Measurements from ENCODE around the gene GRIP2. TPM values are rescaled to one million over a fixed set of nuclear protein-coding genes. Genes with fewer than 3 reads are reported as not detected.

The GRIP2 gene
- total and polyA plus RNA-seq, 3 experiments from 2014 or later: not detected

GRCh38 chr3:14541646-14542045, 1.5 kb upstream of the GRIP2 start:
- Mint-ChIP-seq H3K4me3 (no peak overlapping the region), H3K4me1 (no peaks in the 10 kb centered on the region), H3K9me3 (peaks cover 0 to 1% (median 0%) of the 10 kb centered on the region in 5 donors), H3K36me3 (no peaks in the 10 kb centered on the region), H3K27ac (no peak overlapping the region), H3K27me3 (peaks cover 8 to 17% of the 10 kb centered on the region in 2 donors)
- ChIA-PET POLR2A (no interaction called here), CTCF (no interaction called here)
- Histone ChIP-seq H3K9me3 (ENCODE audit: low read length) (no peaks in the 10 kb centered on the region), H3K36me3 (ENCODE audit: insufficient read depth, low read length) (no peaks in the 10 kb centered on the region), H3K27ac (ENCODE audit: low read depth, low read length) (no peak overlapping the region), H3K4me1 (ENCODE audit: insufficient read depth, low read length) (no peaks in the 10 kb centered on the region), H3K27me3 (ENCODE audit: insufficient read depth, low read length, poor library complexity, severe bottlenecking) (no peaks in the 10 kb centered on the region), H3K4me3 (ENCODE audit: low read length) (no peak overlapping the region)
- DNase-seq: peak in 1 of 5 donors; percentile 2

DNA sequence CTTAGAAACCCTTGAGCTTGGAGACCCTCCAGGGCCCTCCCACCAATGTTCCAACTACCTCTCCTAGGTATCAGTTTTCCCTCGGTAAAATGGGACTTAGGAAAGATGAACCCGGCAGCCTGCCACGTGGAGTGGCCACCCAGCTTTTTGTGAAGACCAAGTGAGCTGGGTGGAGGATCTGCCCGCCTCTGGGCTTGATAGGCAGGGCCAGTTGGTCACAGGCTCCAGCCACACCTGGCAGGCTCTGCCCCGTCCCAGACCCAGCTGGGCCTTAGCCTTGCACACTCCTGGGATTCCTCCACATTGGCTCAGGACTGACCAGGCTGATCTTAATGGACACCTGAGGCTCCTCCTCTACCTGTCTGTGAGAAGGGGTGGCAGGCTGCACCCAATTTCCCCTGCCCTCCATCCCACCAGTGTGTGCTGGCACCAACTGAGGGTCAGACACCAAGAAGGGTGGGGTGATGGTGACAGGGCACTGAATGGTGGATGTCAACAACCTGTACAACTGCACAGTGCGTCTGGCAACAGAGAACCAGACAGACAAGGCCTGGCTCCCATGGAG, 761 bp upstream of the GRIP2 start:
- no peak overlapping the region for H3K27ac ChIP-seq (ENCODE audit: low read depth, low read length)
- DNase-seq: peak in 1 of 5 donors; percentile 34
- no peaks in the 10 kb centered on the region for H3K36me3 ChIP-seq (ENCODE audit: insufficient read depth, low read length)
- H3K27me3 Mint-ChIP-seq: peaks cover 7 to 17% of the 10 kb centered on the region in 2 donors
- ChIA-PET CTCF (interaction anchor here (1.2 kb wide), 1 partner anchor 15 kb away, joined by 3 read pairs; no protein-coding TSS in a partner anchor), POLR2A (no interaction called here)
- no peaks in the 10 kb centered on the region for H3K27me3 ChIP-seq (ENCODE audit: insufficient read depth, low read length, poor library complexity, severe bottlenecking)
- H3K4me1 ChIP-seq (ENCODE audit: insufficient read depth, low read length): no peaks in the 10 kb centered on the region
- no peaks in the 10 kb centered on the region for H3K9me3 ChIP-seq (ENCODE audit: low read length)
- H3K36me3 Mint-ChIP-seq: no peaks in the 10 kb centered on the region
- no peaks in the 10 kb centered on the region for H3K4me1 Mint-ChIP-seq
- H3K4me3 ChIP-seq (ENCODE audit: low read length): no peak overlapping the region
- H3K4me3 Mint-ChIP-seq: no peak overlapping the region
- peaks cover 0 to 1% (median 0%) of the 10 kb centered on the region in 5 donors for H3K9me3 Mint-ChIP-seq
- H3K27ac Mint-ChIP-seq: peak overlapping the region in 1 of 8 donors; percentile 35

GRCh38 chr3:14539384-14539741, 779 bp downstream of the GRIP2 start:
- H3K9me3 ChIP-seq (ENCODE audit: low read length): no peaks in the 10 kb centered on the region
- H3K4me3 Mint-ChIP-seq: no peak overlapping the region
- no peak for DNase-seq
- H3K4me1 Mint-ChIP-seq: no peaks in the 10 kb centered on the region
- H3K4me3 ChIP-seq (ENCODE audit: low read length): no peak overlapping the region
- no peaks in the 10 kb centered on the region for H3K36me3 ChIP-seq (ENCODE audit: insufficient read depth, low read length)
- no peak overlapping the region for H3K27ac ChIP-seq (ENCODE audit: low read depth, low read length)
- CTCF ChIA-PET: interaction anchor here (1.8 kb wide), 1 partner anchor 8 kb away, joined by 7 read pairs; no protein-coding TSS in a partner anchor
- peaks cover 7 to 22% of the 10 kb centered on the region in 2 donors for H3K27me3 Mint-ChIP-seq
- no peak overlapping the region for H3K27ac Mint-ChIP-seq
- H3K27me3 ChIP-seq (ENCODE audit: insufficient read depth, low read length, poor library complexity, severe bottlenecking): no peaks in the 10 kb centered on the region
- POLR2A ChIA-PET: no interaction called here
- H3K36me3 Mint-ChIP-seq: no peaks in the 10 kb centered on the region
- H3K4me1 ChIP-seq (ENCODE audit: insufficient read depth, low read length): no peaks in the 10 kb centered on the region
- H3K9me3 Mint-ChIP-seq: no peaks in the 10 kb centered on the region

- H3K9me3 ChIP-seq (ENCODE audit: low read length): no peaks in the 10 kb centered on the region
- H3K36me3 ChIP-seq (ENCODE audit: insufficient read depth, low read length): no peaks in the 10 kb centered on the region
- Mint-ChIP-seq H3K36me3 (no peaks in the 10 kb centered on the region), H3K4me1 (no peaks in the 10 kb centered on the region), H3K27ac (no peak overlapping the region), H3K9me3 (no peaks in the 10 kb centered on the region), H3K27me3 (peaks cover 7 to 24% of the 10 kb centered on the region in 2 donors), H3K4me3 (no peak overlapping the region)
- ChIA-PET CTCF (interaction anchor here (0.9 to 1.8 kb wide), 3 partner anchors 9 to 29 kb away, joined by 3 to 7 read pairs (median 3); no protein-coding TSS in a partner anchor), POLR2A (no interaction called here)
- no peaks in the 10 kb centered on the region for H3K4me1 ChIP-seq (ENCODE audit: insufficient read depth, low read length)
- H3K4me3 ChIP-seq (ENCODE audit: low read length): no peak overlapping the region
- H3K27me3 ChIP-seq (ENCODE audit: insufficient read depth, low read length, poor library complexity, severe bottlenecking): no peaks in the 10 kb centered on the region
- DNase-seq: no peak
- H3K27ac ChIP-seq (ENCODE audit: low read depth, low read length): no peak overlapping the region
Observed at GRCh38 chr3:14538451-14539088, 1.6 kb downstream of the GRIP2 start.

- peaks cover 5 to 24% of the 10 kb centered on the region in 2 donors for H3K27me3 Mint-ChIP-seq
- H3K4me3 ChIP-seq (ENCODE audit: low read length): no peak overlapping the region
- no peaks in the 10 kb centered on the region for H3K4me1 Mint-ChIP-seq
- no peaks in the 10 kb centered on the region for H3K36me3 ChIP-seq (ENCODE audit: insufficient read depth, low read length)
- H3K9me3 ChIP-seq (ENCODE audit: low read length): no peaks in the 10 kb centered on the region
- H3K36me3 Mint-ChIP-seq: no peaks in the 10 kb centered on the region
- H3K9me3 Mint-ChIP-seq: no peaks in the 10 kb centered on the region
- H3K4me1 ChIP-seq (ENCODE audit: insufficient read depth, low read length): no peaks in the 10 kb centered on the region
- H3K27me3 ChIP-seq (ENCODE audit: insufficient read depth, low read length, poor library complexity, severe bottlenecking): no peaks in the 10 kb centered on the region
- DNase-seq: peak in 1 of 5 donors; percentile 12
- no peak overlapping the region for H3K27ac Mint-ChIP-seq
- no peak overlapping the region for H3K27ac ChIP-seq (ENCODE audit: low read depth, low read length)
- H3K4me3 Mint-ChIP-seq: no peak overlapping the region
- POLR2A ChIA-PET: no interaction called here
- CTCF ChIA-PET: interaction anchor here (0.9 to 1.8 kb wide), 3 partner anchors 8 to 28 kb away, joined by 3 to 7 read pairs (median 3); no protein-coding TSS in a partner anchor
Observed at GRCh38 chr3:14537590-14538450, 2.3 kb downstream of the GRIP2 start.

DNA sequence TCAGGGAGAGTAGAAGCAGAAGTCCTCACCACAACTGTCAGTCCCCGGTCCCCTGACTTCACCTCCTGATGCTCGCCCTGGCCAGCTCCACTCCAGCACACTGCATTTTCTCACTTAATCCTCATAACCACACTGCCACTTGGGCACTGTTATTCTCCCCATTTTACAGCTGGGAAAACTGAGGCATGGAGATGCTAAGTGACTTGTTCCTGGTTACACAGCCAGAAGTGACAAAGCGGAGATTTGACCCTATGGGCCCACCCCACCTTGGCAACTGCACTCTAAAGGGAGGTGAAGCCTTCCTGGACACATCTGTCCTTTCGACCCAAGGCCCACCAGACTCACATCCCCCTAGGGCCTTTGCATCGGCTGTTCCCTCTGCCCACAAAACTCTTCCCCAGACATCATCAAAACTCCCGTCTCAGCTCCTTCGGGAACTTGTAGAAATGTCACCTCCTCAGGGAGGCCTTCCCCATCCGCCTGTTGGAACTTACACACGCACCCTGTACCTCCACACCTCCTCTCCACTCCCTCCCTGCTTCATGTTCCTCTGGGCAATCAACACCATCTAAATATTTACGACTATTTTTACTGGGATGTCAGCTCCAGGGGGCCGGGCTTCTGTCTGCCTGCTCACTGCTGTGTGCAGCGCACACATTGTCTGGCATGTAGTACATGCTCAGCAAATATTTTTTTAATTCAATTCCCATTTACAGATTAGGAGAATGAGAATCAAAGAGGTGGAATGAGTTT, 3.1 kb downstream of the GRIP2 start:
- H3K4me1 Mint-ChIP-seq: no peaks in the 10 kb centered on the region
- CTCF ChIA-PET: no interaction called here
- H3K36me3 Mint-ChIP-seq: no peaks in the 10 kb centered on the region

DNA sequence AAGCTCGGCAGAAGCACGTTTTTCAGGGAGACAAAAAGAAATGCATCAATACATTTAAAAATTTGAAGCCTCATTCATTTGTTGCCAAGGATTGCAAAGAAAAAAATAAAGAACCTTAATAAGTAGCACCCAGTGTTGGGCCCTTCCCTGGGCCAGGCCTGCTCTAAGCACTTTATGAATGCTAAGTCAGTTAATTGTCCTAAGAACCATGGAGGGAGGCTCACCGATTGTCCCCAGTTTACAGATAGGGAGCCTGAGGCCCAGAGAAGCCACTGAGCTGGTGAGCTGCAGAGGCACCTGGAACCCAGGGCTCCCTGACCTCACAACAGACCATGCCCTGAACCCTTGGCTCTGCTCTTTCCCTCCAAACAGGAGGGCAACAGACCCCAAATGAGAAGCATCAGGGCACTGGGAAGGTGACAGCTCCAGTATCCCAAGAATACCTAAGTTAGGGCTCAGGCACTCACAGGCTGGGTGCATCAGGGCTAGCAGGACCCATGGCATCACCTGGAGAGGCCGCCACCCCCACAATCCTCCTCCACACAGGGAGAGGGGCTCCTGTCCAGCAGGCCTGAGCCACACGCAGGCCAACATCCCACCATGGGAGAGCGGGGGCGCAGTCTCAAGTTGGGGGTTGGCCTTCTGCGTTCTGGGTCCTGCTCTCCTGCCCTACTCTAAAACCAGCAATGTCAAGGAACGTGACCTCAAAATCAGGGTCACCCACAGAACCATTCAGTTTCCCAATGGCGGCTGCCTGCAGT, 3.9 kb downstream of the GRIP2 start:
- Mint-ChIP-seq H3K4me3 (no peak overlapping the region), H3K4me1 (no peaks in the 10 kb centered on the region)
- CTCF ChIA-PET: no interaction called here

More for the DNA sequence above, 3.1 kb downstream of the GRIP2 start:
- Histone ChIP-seq H3K4me1 (ENCODE audit: insufficient read depth, low read length) (no peaks in the 10 kb centered on the region), H3K4me3 (ENCODE audit: low read length) (no peak overlapping the region), H3K27ac (ENCODE audit: low read depth, low read length) (no peak overlapping the region), H3K36me3 (ENCODE audit: insufficient read depth, low read length) (no peaks in the 10 kb centered on the region), H3K27me3 (ENCODE audit: insufficient read depth, low read length, poor library complexity, severe bottlenecking) (no peaks in the 10 kb centered on the region), H3K9me3 (ENCODE audit: low read length) (no peaks in the 10 kb centered on the region)
- H3K27me3 Mint-ChIP-seq: peaks cover 3 to 19% of the 10 kb centered on the region in 2 donors
- DNase-seq: peak in 1 of 5 donors; percentile 13
- no peaks in the 10 kb centered on the region for H3K9me3 Mint-ChIP-seq
- H3K4me3 Mint-ChIP-seq: no peak overlapping the region
- peak overlapping the region in 1 of 8 donors; percentile 11 for H3K27ac Mint-ChIP-seq
- POLR2A ChIA-PET: no interaction called here

More for the DNA sequence above, 3.9 kb downstream of the GRIP2 start:
- Mint-ChIP-seq H3K36me3 (no peaks in the 10 kb centered on the region), H3K27ac (no peak overlapping the region), H3K27me3 (peaks cover 7 to 20% of the 10 kb centered on the region in 2 donors), H3K9me3 (no peaks in the 10 kb centered on the region)
- Histone ChIP-seq H3K36me3 (ENCODE audit: insufficient read depth, low read length) (no peaks in the 10 kb centered on the region), H3K27me3 (ENCODE audit: insufficient read depth, low read length, poor library complexity, severe bottlenecking) (no peaks in the 10 kb centered on the region), H3K4me3 (ENCODE audit: low read length) (no peak overlapping the region), H3K4me1 (ENCODE audit: insufficient read depth, low read length) (no peaks in the 10 kb centered on the region), H3K9me3 (ENCODE audit: low read length) (no peaks in the 10 kb centered on the region), H3K27ac (ENCODE audit: low read depth, low read length) (no peak overlapping the region)
- peak in 1 of 5 donors; percentile 24 for DNase-seq
- POLR2A ChIA-PET: no interaction called here

Measured in CD8-positive, alpha-beta memory T cell (primary cell).